Fibroblast of lung (primary cell): ENCODE measurements around the gene SREBF2. TPM values are rescaled to one million over a fixed set of nuclear protein-coding genes. Genes with fewer than 3 reads are reported as not detected.

ENCODE experiments used
- DNase-seq, 2 donors: peaks; one replicate each; pipeline versions ENCODE4 v3.0.0 to v3.0.0-alpha.2; 2010; ENCODE audit warnings: low read depth in 2 of 2
- H2AFZ ChIP-seq: 2 replicates; pipeline ENCODE4 v1.5.1; 2012; ENCODE audit warnings: low read length, control low read depth, inconsistent platforms
- H3K27ac ChIP-seq: 2 replicates; pipeline ENCODE4 v1.5.1; 2011; ENCODE audit warnings: low read length, control low read depth; ENCODE audit not compliant: insufficient read depth
- H3K27me3 ChIP-seq: 2 replicates; pipeline ENCODE4 v1.5.1; 2011; ENCODE audit warnings: mild to moderate bottlenecking, low read length; ENCODE audit not compliant: control insufficient read depth, insufficient read depth
- H3K36me3 ChIP-seq: 2 replicates; pipeline ENCODE4 v1.5.1; 2011; ENCODE audit warnings: low read length; ENCODE audit not compliant: control insufficient read depth, insufficient read depth
- H3K4me1 ChIP-seq: 2 replicates; pipeline ENCODE4 v1.5.1; 2011; ENCODE audit warnings: low read length; ENCODE audit not compliant: control insufficient read depth, insufficient read depth; ENCODE audit errors: extremely low read depth
- H3K4me2 ChIP-seq: 2 replicates; pipeline ENCODE4 v1.5.1; 2011; ENCODE audit warnings: low read length, control low read depth; ENCODE audit not compliant: insufficient read depth; ENCODE audit errors: extremely low read depth
- H3K4me3 ChIP-seq, 4 experiments: fragments of 200-600 bp in 1 of 4; sonication (generic) in 1 of 4; replicated peaks in 1 of 4; 2 replicates each; pipeline ENCODE4 v1.5.1; 2011 to 2016; ENCODE audit warnings: low read length in 4 of 4, low read depth in 3 of 4, mild to moderate bottlenecking in 3 of 4, control low read depth in 2 of 4, inconsistent platforms in 1 of 4, mixed read lengths in 1 of 4; ENCODE audit not compliant: insufficient read depth in 1 of 4; ENCODE audit errors: control extremely low read depth in 1 of 4
- H3K79me2 ChIP-seq: 2 replicates; pipeline ENCODE4 v1.5.1; 2012; ENCODE audit warnings: mild to moderate bottlenecking, low read length, inconsistent platforms; ENCODE audit not compliant: control insufficient read depth, insufficient read depth
- H3K9ac ChIP-seq: 2 replicates; pipeline ENCODE4 v1.5.1; 2011; ENCODE audit warnings: mild to moderate bottlenecking, low read length, control low read depth; ENCODE audit not compliant: insufficient read depth
- H3K9me3 ChIP-seq: 2 replicates; pipeline ENCODE4 v1.5.1; 2012; ENCODE audit warnings: low read depth, low read length; ENCODE audit not compliant: control insufficient read depth, insufficient read depth
- H4K20me1 ChIP-seq: 2 replicates; pipeline ENCODE4 v1.5.1; 2011; ENCODE audit warnings: low read length; ENCODE audit not compliant: control insufficient read depth, insufficient read depth; ENCODE audit errors: extremely low read depth
- CTCF ChIP-seq, 2 donors: IDR thresholded peaks in 1 of 2; conservative IDR thresholded peaks in 1 of 2; 1 replicate in 1 of 2; 2 replicates in 1 of 2; pipeline ENCODE4 v1.5.1; 2011 to 2012; ENCODE audit warnings: low read length in 2 of 2, control low read depth in 1 of 2, inconsistent platforms in 1 of 2, low read depth in 1 of 2, mild to moderate bottlenecking in 1 of 2
- EZH2 ChIP-seq: IDR thresholded peaks from 2 replicates; pipeline ENCODE4 v1.5.1; 2012; ENCODE audit warnings: low read length, control low read depth, mild to moderate bottlenecking; ENCODE audit errors: missing control alignments
- polyA plus RNA-seq, 2 donors: library from polyadenylated mRNA; depleted of rRNA in 1 of 2; stranded (reverse) in 1 of 2; unstranded in 1 of 2; fragments of >200 nt; gene quantifications; 2 replicates each; pipeline ENCODE4 v1.2.1, GENCODE V29; 2011 to 2012; ENCODE audit warnings: missing spikeins in 1 of 2
- total RNA-seq: library from RNA; depleted of rRNA; stranded (reverse); fragments of >200 nt; gene quantifications from 2 replicates; pipeline ENCODE4 v1.2.1, GENCODE V29; 2014

The SREBF2 gene
- total and polyA plus RNA-seq, 2 donors (not counting 1 experiment from before 2014, with no cell fraction given): 51.7 to 103 TPM

DNA sequence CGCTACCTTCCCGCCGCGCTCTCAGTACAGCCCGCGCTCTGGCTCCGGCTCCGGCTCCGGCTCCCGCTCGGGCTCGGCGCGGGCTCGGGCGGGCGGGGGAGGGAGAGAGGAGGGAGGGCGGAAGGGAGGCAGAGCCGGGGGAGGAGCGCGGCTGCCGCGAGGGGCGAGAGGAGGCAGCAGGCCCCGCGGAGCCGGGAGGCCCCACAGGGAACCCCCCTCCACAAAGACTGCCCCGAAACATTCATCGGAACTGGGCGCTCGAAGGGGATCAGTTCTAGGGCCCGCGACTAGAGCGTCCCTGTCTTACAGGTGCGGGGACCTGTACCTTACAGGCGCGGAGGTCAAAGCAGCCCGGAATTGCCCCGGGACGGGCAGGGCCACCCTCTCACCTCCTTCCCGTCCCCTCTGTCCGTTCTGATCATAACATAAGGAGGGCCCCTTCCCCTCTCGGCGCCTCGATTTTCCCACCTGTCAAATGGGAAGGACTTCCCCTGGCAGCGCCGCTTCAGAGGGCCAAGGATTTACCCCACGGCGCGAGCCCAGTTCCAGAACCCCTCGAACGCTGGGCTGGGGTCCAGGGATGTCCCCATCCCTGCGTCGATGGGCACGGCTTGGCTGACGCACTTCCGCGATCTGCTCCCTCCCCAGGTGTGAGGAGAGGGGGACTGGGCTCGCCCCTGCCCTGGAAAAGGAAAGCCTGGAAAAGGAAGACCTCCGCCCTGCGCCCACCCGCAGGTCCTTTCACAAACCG is 82.3 kb downstream of the SREBF2 start, which contains the start of gene SHISA8:
Gene SHISA8 (minus strand): TSS at position 40 of the 751 bp plus-strand sequence. CDS start 407 bp downstream, outside the sequence.
- TF ChIP-seq CTCF (conservative IDR thresholded peaks at IDR 0.05 in 1 of 2, IDR thresholded peaks at IDR 0.05 in 1 of 2; ENCODE audit: low read depth in 1 of 2, low read length in 2 of 2) (no peak), EZH2 (peak; percentile 89)
- Histone ChIP-seq H4K20me1 (no peaks in the 10 kb centered on the region), H3K9ac (no peak within 1 kb of the TSS), H3K36me3 (no peaks in the 10 kb centered on the region), H3K79me2 (no peaks in the 10 kb centered on the region), H3K4me2 (no peak within 1 kb of the TSS), H3K9me3 (no peaks in the 10 kb centered on the region), H3K27me3 (peaks cover 51% of the 10 kb centered on the region), H3K4me3 (no peak within 1 kb of the TSS), H2AFZ (no peak within 1 kb of the TSS), H3K4me1 (no peaks in the 10 kb centered on the region), H3K27ac (no peak within 1 kb of the TSS)
- peak in 1 of 2 donors; percentile 39 for DNase-seq

- Histone ChIP-seq H3K27me3 (peaks cover 48% of the 10 kb centered on the region), H3K79me2 (no peaks in the 10 kb centered on the region), H3K27ac (no peak overlapping the region), H3K4me2 (no peak overlapping the region), H3K36me3 (no peaks in the 10 kb centered on the region), H4K20me1 (no peaks in the 10 kb centered on the region), H3K9me3 (no peaks in the 10 kb centered on the region), H3K4me3 (no peak overlapping the region), H3K4me1 (no peaks in the 10 kb centered on the region), H3K9ac (no peak overlapping the region), H2AFZ (no peak overlapping the region)
- TF ChIP-seq EZH2: peak; percentile 40
- TF ChIP-seq CTCF (conservative IDR thresholded peaks at IDR 0.05 in 1 of 2, IDR thresholded peaks at IDR 0.05 in 1 of 2; ENCODE audit: low read depth in 1 of 2, low read length in 2 of 2): no peak
- DNase-seq: no peak
Measured at GRCh38 chr22:41915786-41916493, 83.0 kb downstream of the SREBF2 start.

DNA sequence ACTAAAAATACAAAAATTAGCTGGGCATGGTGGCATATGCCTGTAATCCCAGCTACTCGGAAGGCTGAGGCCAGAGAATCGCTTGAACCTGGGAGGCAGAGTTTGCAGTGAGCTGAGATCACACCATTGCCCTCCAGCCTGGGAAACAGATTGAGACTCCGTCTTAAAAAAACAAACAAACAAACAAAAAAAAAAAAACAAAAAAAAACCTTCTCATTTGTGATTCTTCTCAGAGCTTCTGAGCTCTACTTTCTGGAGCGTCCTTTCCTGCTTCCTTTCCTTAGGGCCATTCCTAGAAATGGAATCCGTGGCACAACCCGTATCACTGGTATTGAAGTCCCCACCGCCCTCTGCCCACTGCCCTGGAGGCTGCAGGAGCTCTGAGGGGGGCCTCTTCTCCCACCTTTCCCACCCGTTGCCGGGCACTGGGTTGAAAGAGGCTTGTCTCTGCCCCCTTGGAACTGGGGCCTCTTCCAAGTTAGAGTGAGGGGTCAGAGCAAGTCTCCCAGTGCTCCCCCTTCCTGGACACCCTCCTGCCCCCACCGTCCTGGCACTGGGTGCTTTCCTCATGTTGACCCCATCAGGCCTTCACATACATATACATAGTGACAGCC is 83.9 kb downstream of the SREBF2 start:
- TF ChIP-seq CTCF (conservative IDR thresholded peaks at IDR 0.05 in 1 of 2, IDR thresholded peaks at IDR 0.05 in 1 of 2; ENCODE audit: low read depth in 1 of 2, low read length in 2 of 2) (no peak), EZH2 (no peak)
- Histone ChIP-seq H3K27ac (no peak overlapping the region), H3K4me2 (no peak overlapping the region), H3K9me3 (no peaks in the 10 kb centered on the region), H3K27me3 (peaks cover 41% of the 10 kb centered on the region), H3K4me3 (no peak overlapping the region), H2AFZ (no peak overlapping the region), H3K9ac (no peak overlapping the region), H3K4me1 (no peaks in the 10 kb centered on the region), H3K36me3 (no peaks in the 10 kb centered on the region), H4K20me1 (no peaks in the 10 kb centered on the region), H3K79me2 (no peaks in the 10 kb centered on the region)
- DNase-seq: no peak
